ENCODE results near the gene ZNF66. TPM values are rescaled to one million over a fixed set of nuclear protein-coding genes. Genes with fewer than 3 reads are reported as not detected.

Gene ZNF66
- total and polyA plus RNA-seq, 8 donors = 3.6 to 10.0 (median 8.3) TPM

GRCh38 chr19:20840371-20840770, 64.3 kb downstream of the ZNF66 start:
- H3K4me3 ChIP-seq = no peak overlapping the region
- intact Hi-C loops (cut with DNase I) = no loop called here
- no peaks in the 10 kb centered on the region for H3K36me3 ChIP-seq
- no peak overlapping the region for H3K27ac ChIP-seq
- ATAC-seq (no peak), DNase-seq (no peak)
- H3K4me1 ChIP-seq = no peaks in the 10 kb centered on the region
- TF ChIP-seq, protein P1, sequence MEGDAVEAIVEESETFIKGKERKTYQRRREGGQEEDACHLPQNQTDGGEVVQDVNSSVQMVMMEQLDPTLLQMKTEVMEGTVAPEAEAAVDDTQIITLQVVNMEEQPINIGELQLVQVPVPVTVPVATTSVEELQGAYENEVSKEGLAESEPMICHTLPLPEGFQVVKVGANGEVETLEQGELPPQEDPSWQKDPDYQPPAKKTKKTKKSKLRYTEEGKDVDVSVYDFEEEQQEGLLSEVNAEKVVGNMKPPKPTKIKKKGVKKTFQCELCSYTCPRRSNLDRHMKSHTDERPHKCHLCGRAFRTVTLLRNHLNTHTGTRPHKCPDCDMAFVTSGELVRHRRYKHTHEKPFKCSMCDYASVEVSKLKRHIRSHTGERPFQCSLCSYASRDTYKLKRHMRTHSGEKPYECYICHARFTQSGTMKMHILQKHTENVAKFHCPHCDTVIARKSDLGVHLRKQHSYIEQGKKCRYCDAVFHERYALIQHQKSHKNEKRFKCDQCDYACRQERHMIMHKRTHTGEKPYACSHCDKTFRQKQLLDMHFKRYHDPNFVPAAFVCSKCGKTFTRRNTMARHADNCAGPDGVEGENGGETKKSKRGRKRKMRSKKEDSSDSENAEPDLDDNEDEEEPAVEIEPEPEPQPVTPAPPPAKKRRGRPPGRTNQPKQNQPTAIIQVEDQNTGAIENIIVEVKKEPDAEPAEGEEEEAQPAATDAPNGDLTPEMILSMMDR (IDR thresholded peaks at IDR 0.05) = no peak
- no peaks in the 10 kb centered on the region for H3K27me3 ChIP-seq
- peaks cover 0 to 91% of the 10 kb centered on the region in 2 donors for H3K9me3 ChIP-seq

Other genes with a start within 250 kb of the ZNF66 start
- 10 to 100 TPM; 16.0 to 19.5 TPM for gene ZNF737, start 210.5 kb upstream of the ZNF66 start, total RNA-seq
- 10 to 100 TPM; 30.9 to 43.5 (median 38.5) TPM for gene ZNF737, start 210.5 kb upstream of the ZNF66 start, polyA plus RNA-seq (ENCODE audit: insufficient read length in 6 of 6)
- 10 to 100 TPM in 1 of 2 donors, 1 to 10 TPM in 1; 8.6 to 10.8 TPM for gene ZNF626, start 114.7 kb upstream of the ZNF66 start, total RNA-seq
- 10 to 100 TPM; 21.3 to 29.2 (median 23.6) TPM for gene ZNF626, start 114.7 kb upstream of the ZNF66 start, polyA plus RNA-seq (ENCODE audit: insufficient read length in 6 of 6)
- 1 to 10 TPM; 5.7 to 7.9 TPM for gene ZNF85, start 146.9 kb downstream of the ZNF66 start, total RNA-seq
- 10 to 100 TPM; 16.2 to 29.4 (median 20.0) TPM for gene ZNF85, start 146.9 kb downstream of the ZNF66 start, polyA plus RNA-seq (ENCODE audit: insufficient read length in 6 of 6)
- gene ZNF430, start 244.4 kb downstream of the ZNF66 start, total RNA-seq = 10 to 100 TPM; 11.1 to 13.4 TPM
- 10 to 100 TPM; 11.6 to 14.6 (median 13.0) TPM for gene ZNF430, start 244.4 kb downstream of the ZNF66 start, polyA plus RNA-seq (ENCODE audit: insufficient read length in 6 of 6)

Data from left lung (tissue), 10 donors.